K562 (cell line): ENCODE measurements around the gene BPHL. TPM values are rescaled to one million over a fixed set of nuclear protein-coding genes. Genes with fewer than 3 reads are reported as not detected.
A peak's percentile ranks its signal among the peaks of the same experiment; 100 is the strongest.

ENCODE experiments used
- ATAC-seq: fragments of 200-7000 bp; cut with Tn5 transposase; 3 replicates; pipeline ENCODE4 v1.9.1; 2020; ENCODE audit warnings: moderate library complexity
- BruUV-seq: library from RNA; stranded (reverse); fragments of 400-500 nt; replicated peaks from 2 replicates; lab custom pipeline; 2021; lab: Mats Ljungman, UMichigan
- CTCF ChIA-PET: fragments of 300-600 bp; formaldehyde crosslinking; extraction: SDS; loops from one replicate; lab custom pipeline; 2021; ENCODE audit warnings: low intra/inter-chr PET ratio; lab: Yijun Ruan, JAX
- POLR2A ChIA-PET: fragments of 300-600, 350-650 bp; sonication (Branson Sonifier 250); formaldehyde crosslinking; extraction: SDS; loops from one replicate; lab custom pipeline; 2021; ENCODE audit warnings: antibody characterized with exemption, inconsistent platforms; lab: Yijun Ruan, JAX
- DNase-seq, 4 experiments: peaks; one replicate each; pipeline versions ENCODE4 v3.0.0 to v3.0.0-alpha.2; 2011 to 2018; ENCODE audit warnings: low spot score in 3 of 4, mixed read lengths in 3 of 4; ENCODE audit errors: extremely low read depth in 1 of 4
- FAIRE-seq: peaks from 2 replicates; lab custom pipeline; 2011; peaks lifted over from hg19 to GRCh38; lab: Jason Lieb, UNC
- H2AFZ ChIP-seq: 2 replicates; pipeline ENCODE4 v1.6.0; 2011; ENCODE audit warnings: low read depth, low read length, control low read depth, inconsistent platforms
- H3K27ac ChIP-seq: fragments of 200-600 bp; 3 replicates; pipeline ENCODE4 v1.8.0; 2011; ENCODE audit warnings: low read depth, mild to moderate bottlenecking, control low read depth, inconsistent platforms, low read length, moderate library complexity, mixed read lengths; ENCODE audit errors: extremely low read depth
- H3K27me3 ChIP-seq, 2 experiments: fragments of 300-600 bp in 1 of 2; 2 replicates in 1 of 2; 3 replicates in 1 of 2; pipeline versions ENCODE4 v1.6.0 to v1.8.0; 2011; ENCODE audit warnings: inconsistent platforms in 2 of 2, low read length in 2 of 2, mild to moderate bottlenecking in 1 of 2, mixed read lengths in 1 of 2, moderate library complexity in 1 of 2; ENCODE audit not compliant: control insufficient read depth in 2 of 2, insufficient read depth in 2 of 2
- H3K36me3 ChIP-seq: fragments of 300-600 bp; 3 replicates; pipeline ENCODE4 v1.8.0; 2011; ENCODE audit warnings: mild to moderate bottlenecking, low read length, inconsistent platforms; ENCODE audit not compliant: control insufficient read depth, insufficient read depth
- H3K4me1 ChIP-seq, 2 experiments: fragments of 200-600 bp in 1 of 2; replicated peaks in 1 of 2; 2 replicates in 1 of 2; 3 replicates in 1 of 2; pipeline versions ENCODE4 v1.5.1 to v1.8.0; 2011; ENCODE audit warnings: inconsistent platforms in 2 of 2, low read length in 2 of 2, mild to moderate bottlenecking in 1 of 2, mixed read lengths in 1 of 2, moderate library complexity in 1 of 2; ENCODE audit not compliant: control insufficient read depth in 2 of 2, insufficient read depth in 2 of 2
- H3K4me2 ChIP-seq: 2 replicates; pipeline ENCODE4 v1.6.1; 2011; ENCODE audit warnings: low read length, control low read depth, inconsistent platforms, mixed read lengths; ENCODE audit not compliant: insufficient read depth
- H3K4me3 ChIP-seq: fragments of 200-600 bp; sonication (generic), shearing (Covaris generic); 2 replicates; pipeline ENCODE4 v1.5.1; 2016; ENCODE audit warnings: control low read depth, inconsistent platforms
- H3K79me2 ChIP-seq: fragments of 200-600 bp; 3 replicates; pipeline ENCODE4 v1.8.0; 2011; ENCODE audit warnings: low read length, inconsistent platforms; ENCODE audit not compliant: control insufficient read depth, insufficient read depth
- H3K9ac ChIP-seq, 2 experiments: 2 replicates each; pipeline versions ENCODE4 v1.6.0 to v1.6.1; 2011; ENCODE audit warnings: low read depth in 2 of 2, low read length in 2 of 2, control low read depth in 1 of 2, inconsistent platforms in 1 of 2, mild to moderate bottlenecking in 1 of 2, mixed read lengths in 1 of 2; ENCODE audit not compliant: insufficient read depth in 1 of 2
- H3K9me1 ChIP-seq: one replicate; pipeline ENCODE4 v1.6.0; 2011; ENCODE audit warnings: inconsistent platforms, mild to moderate bottlenecking, low read length, moderate library complexity; ENCODE audit not compliant: control insufficient read depth, insufficient read depth
- H3K9me3 ChIP-seq: replicated peaks from 2 replicates; pipeline ENCODE4 v1.5.1; 2011; ENCODE audit warnings: low read depth, low read length, inconsistent platforms; ENCODE audit not compliant: control insufficient read depth, insufficient read depth
- H4K20me1 ChIP-seq: replicated peaks from 2 replicates; pipeline ENCODE4 v1.6.1; 2011; ENCODE audit warnings: low read length, inconsistent platforms, mixed read lengths; ENCODE audit not compliant: control insufficient read depth, insufficient read depth
- CCNT2 ChIP-seq: IDR thresholded peaks from 2 replicates; pipeline ENCODE4 v1.6.1; 2011; ENCODE audit warnings: borderline replicate concordance, low read depth, mild to moderate bottlenecking, moderate library complexity, mixed read lengths, low read length; ENCODE audit not compliant: insufficient read length; ENCODE audit errors: extremely low read depth
- KDM1A ChIP-seq, 2 experiments: fragments of 450-650 bp; IDR thresholded peaks; 2 replicates each; pipeline ENCODE4 v1.6.1; 2016; ENCODE audit warnings: mild to moderate bottlenecking in 2 of 2
- MBD2 ChIP-seq: sonication (generic); IDR thresholded peaks from 2 replicates; pipeline ENCODE4 v1.6.1; 2016; ENCODE audit warnings: low read depth, borderline replicate concordance
- RCOR1 ChIP-seq, 2 experiments: IDR thresholded peaks; 2 replicates each; pipeline ENCODE4 v1.6.1; 2012; ENCODE audit warnings: low read depth in 2 of 2, low read length in 2 of 2, borderline replicate concordance in 1 of 2, improper control_type of control experiment in 1 of 2
- THRA ChIP-seq: fragments of 450-650 bp; IDR thresholded peaks from 2 replicates; pipeline ENCODE4 v1.6.1; 2017; ENCODE audit warnings: mild to moderate bottlenecking, moderate library complexity
- ZMIZ1 ChIP-seq, 2 experiments: fragments of 150-350 bp in 1 of 2; IDR thresholded peaks; 2 replicates each; pipeline ENCODE4 v1.6.1; 2012 to 2016; ENCODE audit warnings: low read depth in 2 of 2, low read length in 2 of 2, mild to moderate bottlenecking in 1 of 2, moderate library complexity in 1 of 2
- WGBS: fragments of 100-300 bp; shearing (Covaris generic); methylation state at CpG from one replicate; pipeline ENCODE4 v1.1.6; 2016; ENCODE audit warnings: low coverage, mixed read lengths; ENCODE audit not compliant: insufficient coverage; ENCODE audit errors: missing lambda C conversion rate; 5-methylcytosine and 5-hydroxymethylcytosine counted together
- in situ Hi-C: fragments of 300-500 bp; cut with MboI; formaldehyde crosslinking; loops from 4 replicates; pipeline ENCODE4 v1.15.0; 2018; ENCODE audit warnings: inconsistent platforms, mixed read lengths
- intact Hi-C: fragments of 100-400 bp; cut with micrococcal nuclease; formaldehyde crosslinking; loops from 2 replicates; pipeline ENCODE4 v1.14.2; 2022
- polyA plus RNA-seq, 8 experiments: library from polyadenylated mRNA; depleted of rRNA in 4 of 8; stranded (reverse) in 5 of 8; unstranded in 3 of 8; fragments of >200 nt; fragmentation: Nextera tagmentation in 2 of 8; fragmentation: Illumina TruSeq in 1 of 8; extraction: Ambion mirVana in 2 of 8; extraction: Trizol in 1 of 8; gene quantifications; 2 replicates each; pipeline versions ENCODE4 v1.2.1 to v1.2.3, GENCODE V29; 2011 to 2014; ENCODE audit warnings: inconsistent platforms in 1 of 8, missing spikeins in 1 of 8
- total RNA-seq, 7 experiments: library from RNA; depleted of rRNA in 6 of 7; stranded (reverse); fragments of >200 nt in 6 of 7; fragmentation: Illumina TruSeq in 2 of 7; extraction: Trizol in 2 of 7; gene quantifications; 2 replicates each; pipeline versions ENCODE4 v1.2.1 to v1.2.3, GENCODE V29; 2011 to 2021; ENCODE audit warnings: low replicate concordance in 1 of 7

Gene BPHL
- total and polyA plus RNA-seq, 9 of the 15 experiments (the other 6 are each of a cell fraction or from before 2014, with no cell fraction given) = 3.5 to 17.4 (median 8.2) TPM

GRCh38 chr6:3114377-3114776 lies 4.1 kb upstream of the BPHL start:
- 83% methylated on average over 6 of the region's 6 CpGs for WGBS
- TF ChIP-seq CCNT2 (no peak), KDM1A (IDR thresholded peaks at IDR 0.05) (peak; percentile 33 to 54; a peak in 3 of 4 replicates), ZMIZ1 (IDR thresholded peaks at IDR 0.05; ENCODE audit: low read depth in 2 of 2, low read length in 2 of 2) (no peak), MBD2 (no peak), RCOR1 (IDR thresholded peaks at IDR 0.05; ENCODE audit: borderline replicate concordance in 1 of 2, low read depth in 2 of 2, low read length in 2 of 2) (peak in 1 of 2 experiments; percentile 75; a peak in 2 of 4 replicates), THRA (no peak)

More at GRCh38 chr6:3114377-3114776, 4.1 kb upstream of the BPHL start:
- Histone ChIP-seq H3K9ac (no peak overlapping the region; a peak in 1 of 4 replicates), H2AFZ (no peak overlapping the region), H3K4me1 (peaks cover 5 to 12% of the 10 kb centered on the region in 2 experiments; a peak in 3 of 5 replicates), H3K9me1 (no peaks in the 10 kb centered on the region), H4K20me1 (no peaks in the 10 kb centered on the region; the same call in 1 of the 2 replicates), H3K9me3 (no peaks in the 10 kb centered on the region), H3K36me3 (peaks cover 55% of the 10 kb centered on the region; the same call in 2 of the 3 replicates), H3K27ac (no peak overlapping the region), H3K4me2 (no peak overlapping the region), H3K79me2 (peaks cover 8% of the 10 kb centered on the region; the same call in 2 of the 3 replicates), H3K27me3 (no peaks in the 10 kb centered on the region), H3K4me3 (no peak overlapping the region)
- DNase-seq (no peak), ATAC-seq (no peak), FAIRE-seq (no peak)
- CTCF ChIA-PET = no interaction called here
- BruUV-seq = no TSS peak
- in situ Hi-C loops = no loop called here
- intact Hi-C loops = no loop called here
- POLR2A ChIA-PET = interaction anchor here (0.7 kb wide), 1 partner anchor 331 kb away, joined by 3 read pairs; no protein-coding TSS in a partner anchor
